Liver (tissue), 9 donors: Measurements from ENCODE around the gene VTN. TPM values are rescaled to one million over a fixed set of nuclear protein-coding genes. Genes with fewer than 3 reads are reported as not detected.

Source experiments
- DNase-seq: peaks from one replicate; pipeline ENCODE4 v3.0.0-alpha.2; 2017; ENCODE audit warnings: low spot score
- H3K27ac ChIP-seq, 2 donors: one replicate each; pipeline ENCODE4 v1.7.0; 2013; ENCODE audit warnings: inconsistent platforms in 2 of 2, low read length in 2 of 2, control low read depth in 1 of 2, low read depth in 1 of 2, mild to moderate bottlenecking in 1 of 2
- H3K27me3 ChIP-seq, 4 donors: one replicate each; pipeline versions ENCODE4 v1.6.1 to v1.7.0; 2013; ENCODE audit warnings: low read length in 3 of 4, inconsistent platforms in 1 of 4, mild to moderate bottlenecking in 1 of 4, moderate library complexity in 1 of 4; ENCODE audit not compliant: control insufficient read depth in 4 of 4, insufficient read depth in 4 of 4
- H3K36me3 ChIP-seq, 4 donors: one replicate each; pipeline versions ENCODE4 v1.6.1 to v1.7.0; 2013; ENCODE audit warnings: low read length in 3 of 4, mild to moderate bottlenecking in 3 of 4, low read depth in 1 of 4, moderate library complexity in 1 of 4; ENCODE audit not compliant: control insufficient read depth in 4 of 4, insufficient read depth in 3 of 4
- H3K4me1 ChIP-seq, 4 donors: one replicate each; pipeline versions ENCODE4 v1.6.1 to v1.7.0; 2013; ENCODE audit warnings: low read length in 3 of 4, mild to moderate bottlenecking in 3 of 4, moderate library complexity in 1 of 4; ENCODE audit not compliant: control insufficient read depth in 4 of 4, insufficient read depth in 4 of 4
- H3K4me3 ChIP-seq, 3 donors: one replicate each; pipeline versions ENCODE4 v1.6.1 to v1.7.0; 2013; ENCODE audit warnings: low read length in 3 of 3, control low read depth in 1 of 3, low read depth in 1 of 3, mild to moderate bottlenecking in 1 of 3
- H3K9ac ChIP-seq, 2 donors: one replicate each; pipeline ENCODE4 v1.7.0; 2013; ENCODE audit warnings: low read length in 2 of 2, mild to moderate bottlenecking in 2 of 2, moderate library complexity in 2 of 2, control low read depth in 1 of 2, low read depth in 1 of 2
- H3K9me3 ChIP-seq, 4 donors: one replicate each; pipeline versions ENCODE4 v1.6.1 to v1.7.0; 2013; ENCODE audit warnings: low read length in 3 of 4; ENCODE audit not compliant: control insufficient read depth in 4 of 4
- CTCF ChIP-seq: fragments of 150-350 bp; IDR thresholded peaks from 2 replicates; pipeline ENCODE4 v1.5.1; 2017; ENCODE audit warnings: improper control_type of control experiment, low read depth, low read length; ENCODE audit not compliant: missing input control
- FOXA1 ChIP-seq: IDR thresholded peaks from 2 replicates; pipeline ENCODE4 v1.6.1; 2016; ENCODE audit warnings: antibody characterized with exemption
- FOXA2 ChIP-seq: IDR thresholded peaks from 2 replicates; pipeline ENCODE4 v1.6.1; 2016; ENCODE audit warnings: antibody characterized with exemption
- REST ChIP-seq: IDR thresholded peaks from 2 replicates; pipeline ENCODE4 v1.6.1; 2016; ENCODE audit warnings: antibody characterized with exemption, mild to moderate bottlenecking
- whole genome bisulfite sequencing: extraction: QIAGEN DNeasy Blood & Tissue Kit; methylation state at CpG from one replicate; pipeline ENCODE4 v1.1.7; 2013; 5-methylcytosine and 5-hydroxymethylcytosine counted together
- polyA plus RNA-seq, 2 donors: library from polyadenylated mRNA; stranded (reverse) in 1 of 2; unstranded in 1 of 2; fragments of 200-250 nt in 1 of 2; fragments of >200 nt in 1 of 2; fragmentation: Nextera tagmentation in 1 of 2; extraction: Ambion mirVana in 1 of 2; gene quantifications; one replicate each; pipeline versions ENCODE4 v1.2.1 to v1.2.3, GENCODE V29; 2013 to 2015
- total RNA-seq, 2 donors: library from RNA; depleted of rRNA; stranded (reverse); fragments of >200 nt; gene quantifications; one replicate each; pipeline ENCODE4 v1.2.3, GENCODE V29; 2014
- donor health status: healthy.
- donor health status: healthy.
- donor health status: healthy.
- donor health status: healthy.
- donor health status: healthy.

The VTN gene
- total and polyA plus RNA-seq, 4 donors = 1,668 to 4,059 (median 3,520) TPM

GRCh38 chr17:28318759-28319597, 51.1 kb downstream of the VTN start, which contains the start of gene TMEM97 (continued):
- peak; percentile 6 for TF ChIP-seq CTCF
- no peak for TF ChIP-seq FOXA2

GRCh38 chr17:28317966-28318758, 51.9 kb downstream of the VTN start:
- no peaks in the 10 kb centered on the region for H3K9me3 ChIP-seq
- TF ChIP-seq FOXA1 (no peak), REST (no peak)
- H3K27me3 ChIP-seq = no peaks in the 10 kb centered on the region
- WGBS = 27% methylated on average over 40 of the region's 40 CpGs
- peak overlapping the region; percentile 22 to 52 (median 34) for H3K4me3 ChIP-seq
- H3K36me3 ChIP-seq = no peaks in the 10 kb centered on the region
- H3K9ac ChIP-seq = no peak overlapping the region
- peak; percentile 46 for DNase-seq
- peaks cover 7 to 47% (median 29%) of the 10 kb centered on the region in 4 donors for H3K4me1 ChIP-seq
- peak overlapping the region; percentile 20 to 21 for H3K27ac ChIP-seq

Other genes starting within 250 kb of the VTN start
- 10 to 100 TPM; 53.0 to 90.2 TPM for gene TMEM97, start 51.1 kb downstream of the VTN start, total RNA-seq
- 10 to 100 TPM; 29.5 to 74.0 TPM for gene TMEM97, start 51.1 kb downstream of the VTN start, polyA plus RNA-seq
- 10 to 100 TPM; 15.5 to 22.4 TPM for gene IFT20, start 34.8 kb downstream of the VTN start, total RNA-seq
- 10 to 100 TPM; 27.0 to 37.1 TPM for gene IFT20, start 34.8 kb downstream of the VTN start, polyA plus RNA-seq
- 10 to 100 TPM; 11.7 to 21.9 TPM for gene TNFAIP1, start 34.5 kb downstream of the VTN start, total RNA-seq
- gene TNFAIP1, start 34.5 kb downstream of the VTN start, polyA plus RNA-seq = 10 to 100 TPM; 17.4 to 31.7 TPM
- 100 to 1,000 TPM in 1 of 2 donors, 10 to 100 TPM in 1; 65.5 to 117 TPM for gene POLDIP2, start 12.8 kb downstream of the VTN start, total RNA-seq
- gene POLDIP2, start 12.8 kb downstream of the VTN start, polyA plus RNA-seq = 100 to 1,000 TPM in 1 of 2 donors, 10 to 100 TPM in 1; 90.2 to 150 TPM
- gene SEBOX, start 5.1 kb downstream of the VTN start, total RNA-seq = under 1 TPM; 0.19 to 0.59 TPM
- gene SEBOX, start 5.1 kb downstream of the VTN start, polyA plus RNA-seq = not detected
- 1 to 10 TPM; 4.9 to 5.4 TPM for gene SARM1, start 1.4 kb upstream of the VTN start, total RNA-seq
- gene SARM1, start 1.4 kb upstream of the VTN start, polyA plus RNA-seq = 1 to 10 TPM; 2.4 to 5.4 TPM
- gene SLC46A1, start 35.9 kb upstream of the VTN start, total RNA-seq = 10 to 100 TPM; 13.6 to 47.9 TPM
- 10 to 100 TPM; 17.9 to 20.4 TPM for gene SLC46A1, start 35.9 kb upstream of the VTN start, polyA plus RNA-seq
- under 1 TPM; 0.25 to 0.47 TPM for gene SLC13A2, start 103.3 kb upstream of the VTN start, total RNA-seq
- under 1 TPM; 0.10 to 0.52 TPM for gene SLC13A2, start 103.3 kb upstream of the VTN start, polyA plus RNA-seq
- not detected for gene FOXN1, start 136.0 kb upstream of the VTN start, total RNA-seq
- not detected for gene FOXN1, start 136.0 kb upstream of the VTN start, polyA plus RNA-seq
- 10 to 100 TPM; 14.0 to 20.0 TPM for gene UNC119, start 182.3 kb upstream of the VTN start, total RNA-seq
- 10 to 100 TPM; 16.0 to 16.2 TPM for gene UNC119, start 182.3 kb upstream of the VTN start, polyA plus RNA-seq
- 10 to 100 TPM; 12.4 to 29.5 TPM for gene PIGS, start 201.2 kb upstream of the VTN start, total RNA-seq
- 10 to 100 TPM in 1 of 2 donors, 1 to 10 TPM in 1; 7.3 to 14.2 TPM for gene PIGS, start 201.2 kb upstream of the VTN start, polyA plus RNA-seq
- 100 to 1,000 TPM; 104 to 131 TPM for gene ALDOC, start 206.6 kb upstream of the VTN start, total RNA-seq
- 10 to 100 TPM; 40.1 to 85.1 TPM for gene ALDOC, start 206.6 kb upstream of the VTN start, polyA plus RNA-seq
- gene SPAG5, start 228.7 kb upstream of the VTN start, total RNA-seq = 10 to 100 TPM; 13.8 to 41.8 TPM
- 10 to 100 TPM; 10.6 to 11.8 TPM for gene SPAG5, start 228.7 kb upstream of the VTN start, polyA plus RNA-seq
- gene RSKR, start 243.9 kb upstream of the VTN start, total RNA-seq = 10 to 100 TPM in 1 of 2 donors, 1 to 10 TPM in 1; 1.8 to 14.5 TPM
- under 1 TPM; 0.63 to 0.67 TPM for gene RSKR, start 243.9 kb upstream of the VTN start, polyA plus RNA-seq